Measurements from ENCODE around the gene ATP13A1.
"Not testable (repeated sequence)": the region's sequence is repeated elsewhere in the genome, so short reads cannot be mapped to it uniquely, and the experiment has no call there.

The ATP13A1 gene

DNA sequence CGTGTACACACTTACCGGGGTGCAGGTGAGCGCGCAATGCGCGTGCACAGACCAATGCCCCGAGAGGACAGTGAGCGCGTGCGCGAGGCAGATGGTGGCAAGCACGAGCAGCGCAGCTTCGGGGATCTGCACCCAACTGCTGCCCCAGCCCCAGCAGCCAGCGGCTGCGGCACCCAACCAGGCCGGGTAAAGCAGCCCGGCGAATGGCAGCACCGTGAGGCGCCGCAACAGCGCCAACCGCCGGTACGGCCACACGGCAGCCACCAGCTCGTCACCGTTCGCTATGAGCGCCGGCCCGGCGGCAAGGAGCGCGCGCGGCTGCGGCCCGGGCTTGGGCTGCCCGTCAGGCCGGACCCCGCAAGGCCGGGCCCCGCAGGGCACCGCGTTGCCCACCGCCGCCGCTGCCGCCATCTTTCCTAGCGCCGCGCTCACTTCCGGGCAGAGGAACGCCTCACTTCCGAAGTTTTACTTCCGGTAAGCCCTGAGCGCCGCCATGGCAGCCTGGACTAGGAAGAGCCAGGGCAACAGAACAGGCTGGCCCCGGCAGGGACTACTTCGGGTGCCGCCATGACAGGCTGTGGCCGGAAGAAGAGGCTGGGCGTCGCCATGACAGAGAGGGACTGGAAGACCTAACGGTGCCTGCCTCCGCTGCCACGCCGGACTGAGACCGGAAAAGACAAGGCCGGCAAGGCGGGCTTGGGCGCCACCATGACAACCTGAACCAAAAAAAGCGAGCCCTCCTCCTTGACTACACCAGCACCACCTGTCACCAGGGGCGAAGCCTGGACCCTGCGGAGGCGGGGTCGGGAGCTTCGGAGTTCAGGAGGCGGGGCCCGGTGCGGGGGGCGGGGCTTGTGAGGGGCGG, at the start of gene ATP13A1:
Gene ATP13A1 (minus strand): TSS at position 421 of the 865 bp plus-strand sequence. CDS start 10 bp downstream, at position 411.
- DNase-seq, result peak; percentile 97

DNA sequence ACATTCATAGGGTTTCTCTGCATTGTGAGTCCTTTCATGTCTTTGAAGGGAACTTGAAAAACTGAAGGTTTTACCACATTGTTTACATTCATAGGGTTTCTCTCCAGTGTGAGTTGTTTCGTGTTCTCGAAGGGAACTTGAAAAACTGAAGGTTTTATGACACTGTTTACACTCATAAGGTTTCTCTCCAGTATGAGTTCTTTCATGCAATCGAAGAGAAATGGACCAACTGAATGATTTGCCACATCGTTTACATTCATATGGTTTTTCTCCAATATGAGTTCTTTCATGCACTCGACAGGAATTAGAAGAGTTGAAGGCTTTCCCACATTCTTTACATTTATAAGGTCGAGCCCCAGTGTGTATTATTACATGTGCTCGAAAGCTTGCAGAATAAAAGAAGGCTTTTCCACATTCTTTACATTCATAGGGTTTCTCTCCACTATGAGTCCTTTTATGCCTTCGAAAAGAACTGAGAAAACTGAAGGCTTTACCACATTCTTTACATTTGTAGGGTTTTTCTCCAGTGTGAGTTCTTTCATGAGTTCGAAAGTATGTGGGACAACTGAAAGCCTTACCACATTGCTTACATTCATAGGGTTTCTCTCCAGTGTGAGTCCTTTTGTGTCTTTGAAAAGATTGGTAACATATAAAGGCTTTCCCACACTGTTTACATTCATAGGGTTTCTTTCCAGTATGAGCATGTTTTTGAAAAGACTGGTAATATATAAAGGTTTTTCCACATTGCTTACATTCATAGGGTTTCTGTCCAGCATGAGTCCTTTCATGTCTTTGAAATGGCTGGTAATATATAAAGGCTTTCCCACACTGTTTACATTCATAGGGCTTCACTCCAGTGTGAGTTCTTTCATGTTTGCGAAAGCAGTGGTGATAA, 48.7 kb upstream of the ATP13A1 start:
- DNase-seq, result no peak

DNA sequence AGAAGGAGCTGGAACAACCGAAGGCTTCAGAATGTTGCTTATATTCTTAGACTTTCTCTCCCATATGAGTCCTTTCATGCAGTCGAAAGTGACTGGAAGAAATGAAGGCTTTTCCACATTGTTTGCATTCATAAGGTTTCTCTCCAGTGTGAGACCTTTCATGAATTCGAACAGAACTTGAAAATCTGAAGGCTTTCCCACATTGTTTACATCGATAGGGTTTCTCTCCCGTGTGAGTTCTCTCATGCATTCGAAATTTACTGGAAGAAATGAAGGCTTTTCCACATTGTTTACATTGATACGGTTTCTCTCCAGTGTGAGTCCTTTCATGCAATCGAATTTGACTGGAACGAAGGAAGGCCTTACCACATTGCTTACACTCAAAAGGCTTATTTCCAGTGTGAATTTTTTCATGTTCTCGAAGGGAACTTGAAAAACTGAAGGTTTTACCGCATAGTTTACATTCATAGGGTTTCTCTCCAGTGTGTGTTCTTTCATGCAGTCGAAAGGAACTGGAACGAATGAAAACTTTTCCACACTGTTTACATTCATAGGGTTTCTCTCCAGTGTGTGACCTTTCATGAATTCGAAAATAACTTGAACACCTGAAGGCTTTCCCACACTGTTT, 47.9 kb upstream of the ATP13A1 start:
- no peak for DNase-seq

DNA sequence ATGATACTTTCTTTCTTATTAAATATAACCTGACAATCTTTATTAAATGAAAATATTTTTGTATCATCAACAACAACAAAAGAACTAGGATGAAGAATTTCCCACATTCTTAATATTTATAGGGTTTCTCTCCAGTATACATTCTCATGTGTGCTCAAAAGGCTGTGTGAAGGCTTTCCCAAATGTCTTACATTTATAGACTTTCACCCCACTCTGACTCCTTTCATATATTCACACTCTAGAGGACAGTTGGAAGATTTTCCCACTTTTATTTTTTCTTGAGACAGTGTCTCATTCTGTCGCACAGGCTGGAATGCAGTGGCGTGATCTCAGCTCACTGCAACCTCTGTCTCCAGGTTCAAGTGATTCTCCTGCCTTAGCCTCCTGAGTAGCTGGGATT, 47.0 kb upstream of the ATP13A1 start:
- no peak for DNase-seq

DNA sequence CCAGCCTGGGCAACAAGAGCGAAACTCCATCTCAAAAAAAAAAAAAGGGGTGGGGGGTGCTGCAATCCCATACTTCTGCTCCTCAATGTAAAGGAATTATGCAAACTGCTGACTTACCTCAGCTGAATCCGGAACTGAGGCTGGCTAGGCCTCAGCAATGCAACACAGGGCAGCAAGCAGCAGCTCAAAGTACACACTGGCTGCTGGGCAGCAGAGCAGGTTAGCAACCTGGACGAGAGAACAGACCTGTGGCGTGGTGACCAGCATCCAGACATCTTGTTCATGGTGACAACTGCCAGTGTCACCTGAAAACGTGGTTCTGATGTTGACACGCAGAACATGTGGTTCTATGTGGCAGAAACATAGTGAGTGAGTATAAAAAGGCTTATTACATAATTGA, 41.4 kb upstream of the ATP13A1 start:
- DNase-seq, result no peak

DNA sequence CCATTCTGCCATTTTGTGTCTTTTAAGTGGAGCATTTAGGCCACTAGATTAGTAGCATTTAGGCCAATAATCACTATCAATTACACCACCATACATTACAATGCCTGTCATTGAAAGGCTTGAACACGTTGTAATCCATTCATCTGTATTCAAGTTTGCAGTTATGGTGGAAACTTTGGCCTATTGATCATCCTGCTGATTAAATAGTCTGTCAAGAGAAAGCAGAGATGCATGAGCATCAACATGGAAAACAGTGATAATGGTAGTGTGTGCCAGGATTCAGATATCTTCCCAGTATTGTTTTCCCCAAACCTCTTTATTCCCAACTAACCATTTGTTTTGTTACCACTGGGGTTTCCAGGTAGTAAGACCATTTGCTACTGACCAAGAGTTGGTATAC, 37.0 kb upstream of the ATP13A1 start:
- DNase-seq, result not testable (repeated sequence)

DNA sequence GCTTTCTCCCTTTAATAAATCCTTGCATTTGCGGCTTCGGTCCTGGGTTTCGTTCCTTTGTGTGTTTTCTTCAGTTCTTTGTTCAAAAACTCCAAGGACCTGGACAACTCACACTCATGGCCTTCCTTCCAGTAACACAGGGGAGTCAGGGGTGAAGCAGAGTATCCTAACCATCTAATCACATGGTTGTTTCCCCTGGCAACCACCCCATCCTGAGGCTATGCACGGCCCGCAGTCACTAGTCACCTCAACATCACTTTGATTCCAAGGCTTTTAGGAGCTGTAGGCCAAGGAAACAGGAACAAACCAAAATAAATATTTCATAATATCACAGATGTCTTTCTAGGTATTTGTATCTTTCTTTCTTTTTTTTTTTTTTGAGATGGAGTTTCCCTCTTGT, 34.1 kb upstream of the ATP13A1 start:
- DNase-seq, result no peak

DNA sequence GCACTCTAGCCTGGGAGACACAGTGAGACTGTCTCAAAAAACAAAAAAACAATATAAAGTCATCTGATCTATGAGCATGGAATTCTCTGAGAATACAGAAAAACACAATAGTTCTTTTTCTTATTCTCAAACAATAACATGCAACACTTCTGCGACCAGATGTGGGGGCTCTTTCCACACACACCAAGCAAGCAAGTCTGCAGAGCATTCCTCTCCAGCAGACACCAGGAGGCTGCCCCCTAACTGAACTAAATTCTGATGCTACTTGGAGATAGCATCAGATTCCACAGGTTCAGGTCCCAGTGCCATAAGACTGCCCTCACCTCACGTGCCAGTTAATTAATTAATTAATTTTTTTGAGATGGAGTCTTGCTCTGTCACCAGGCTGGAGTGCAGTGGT, 32.9 kb upstream of the ATP13A1 start:
- DNase-seq, result no peak

DNA sequence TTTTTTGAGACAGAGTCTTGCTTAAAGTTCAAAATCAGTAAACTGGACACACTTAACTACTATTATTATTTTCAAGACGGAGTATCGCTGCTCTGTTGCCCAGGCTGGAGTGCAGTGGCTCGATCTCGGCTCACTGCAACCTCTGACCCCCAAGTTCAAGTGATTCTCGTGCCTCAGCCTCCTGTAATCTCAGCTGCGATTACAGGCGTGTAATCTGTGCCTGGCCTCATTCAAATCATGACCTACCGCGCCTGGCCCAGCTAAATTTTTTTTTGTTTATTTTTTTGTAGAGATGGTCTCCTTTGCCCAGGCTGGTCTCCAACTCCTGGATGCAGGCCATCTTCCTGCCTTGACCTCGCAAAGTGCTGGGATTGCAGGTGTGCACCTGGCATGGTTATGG, 28.2 kb upstream of the ATP13A1 start:
- DNase-seq, result no peak

DNA sequence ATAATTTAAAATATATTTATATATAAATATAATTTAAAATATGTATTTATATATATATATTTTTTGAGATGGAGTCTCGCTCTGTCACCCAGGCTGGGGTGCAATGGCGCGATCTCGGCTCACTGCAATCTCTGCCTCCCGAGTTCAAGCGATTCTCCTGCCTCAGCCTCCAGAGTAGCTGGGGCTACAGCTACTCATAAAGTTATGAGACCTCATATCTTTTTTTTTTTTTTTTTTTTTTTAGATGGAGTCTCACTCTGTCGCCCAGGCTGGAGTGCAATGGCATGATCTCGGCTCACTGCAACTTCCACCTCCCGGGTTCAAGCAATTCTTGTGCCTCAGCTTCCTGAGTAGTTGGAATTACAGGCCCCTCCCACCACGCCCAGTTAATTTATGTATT, 25.5 kb upstream of the ATP13A1 start:
- not testable (repeated sequence) for DNase-seq

DNA sequence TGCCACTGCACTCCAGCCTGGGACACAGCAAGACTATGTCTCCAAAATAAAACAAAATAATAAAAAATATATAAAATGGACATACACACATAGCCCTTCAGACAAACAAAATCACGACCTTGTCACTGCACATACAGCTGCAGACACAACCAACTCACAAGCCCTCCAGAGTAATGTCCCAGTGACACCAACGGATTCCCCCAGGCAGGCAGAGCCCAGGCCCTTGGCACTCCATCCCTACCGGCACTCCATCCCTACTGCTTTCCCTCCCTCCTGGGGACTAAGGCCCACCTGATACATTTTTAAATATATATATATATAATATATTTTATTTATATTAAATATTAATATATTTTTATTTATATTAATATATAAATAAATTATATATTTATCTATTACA, 23.6 kb upstream of the ATP13A1 start:
- DNase-seq, result no peak

DNA sequence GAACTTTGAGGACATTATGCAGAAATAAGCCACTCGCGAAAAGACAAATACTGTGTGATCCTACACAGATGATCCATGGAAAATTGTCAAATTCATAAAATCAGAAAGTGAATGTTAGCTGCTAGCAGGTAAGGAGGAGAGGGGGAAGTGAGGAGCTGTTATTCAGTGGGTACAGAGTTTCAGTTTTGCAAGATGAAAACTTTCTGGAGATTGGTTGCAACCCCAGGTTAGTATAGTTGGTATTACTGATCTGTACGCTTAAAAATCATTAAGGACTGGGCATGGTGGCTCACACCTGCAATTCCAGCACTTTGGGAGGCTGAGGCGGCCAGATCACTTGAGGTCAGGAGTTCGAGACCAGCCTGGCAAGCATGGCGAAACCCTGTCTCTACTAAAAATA, 23.1 kb upstream of the ATP13A1 start:
- DNase-seq, result no peak

DNA sequence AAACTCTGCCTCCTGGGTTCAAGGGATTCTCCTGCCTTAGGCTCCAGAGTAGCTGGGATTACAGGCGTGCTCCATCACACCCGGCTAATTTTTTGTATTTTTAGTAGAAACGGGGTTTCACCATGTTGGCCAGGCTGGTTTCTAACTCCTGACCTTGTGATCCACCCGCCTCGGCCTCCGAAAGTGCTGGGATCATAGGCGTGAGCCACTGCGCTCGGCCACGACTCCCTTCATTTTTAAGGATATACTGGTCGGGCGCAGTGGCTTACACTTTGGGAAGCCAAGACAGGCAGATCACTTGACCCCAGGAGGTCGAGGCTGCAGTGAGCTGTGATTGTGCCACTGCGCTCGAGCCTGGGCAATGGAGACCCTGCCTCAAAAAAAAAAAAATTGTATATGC, 22.6 kb upstream of the ATP13A1 start:
- not testable (repeated sequence) for DNase-seq

DNA sequence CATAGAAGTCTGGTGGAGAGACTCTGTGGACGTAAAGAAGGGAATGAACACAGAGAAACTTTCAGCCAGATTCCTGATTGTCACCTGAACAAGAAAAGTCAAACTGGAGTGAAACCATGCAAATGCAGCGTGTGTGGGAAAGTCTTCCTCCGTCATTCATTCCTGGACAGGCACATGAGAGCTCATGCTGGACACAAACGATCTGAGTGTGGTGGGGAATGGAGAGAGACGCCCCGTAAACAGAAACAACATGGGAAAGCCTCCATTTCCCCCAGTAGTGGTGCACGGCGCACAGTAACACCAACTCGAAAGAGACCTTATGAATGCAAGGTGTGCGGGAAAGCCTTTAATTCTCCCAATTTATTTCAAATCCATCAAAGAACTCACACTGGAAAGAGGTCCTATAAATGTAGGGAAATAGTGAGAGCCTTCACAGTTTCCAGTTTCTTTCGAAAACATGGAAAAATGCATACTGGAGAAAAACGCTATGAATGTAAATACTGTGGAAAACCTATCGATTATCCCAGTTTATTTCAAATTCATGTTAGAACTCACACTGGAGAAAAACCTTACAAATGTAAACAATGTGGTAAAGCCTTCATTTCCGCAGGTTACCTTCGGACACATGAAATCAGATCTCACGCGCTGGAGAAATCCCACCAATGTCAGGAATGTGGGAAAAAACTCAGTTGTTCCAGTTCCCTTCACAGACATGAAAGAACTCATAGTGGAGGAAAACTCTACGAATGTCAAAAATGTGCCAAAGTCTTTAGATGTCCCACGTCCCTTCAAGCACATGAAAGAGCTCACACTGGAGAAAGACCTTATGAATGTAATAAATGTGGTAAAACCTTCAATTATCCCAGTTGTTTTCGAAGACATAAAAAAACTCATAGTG, 15.9 kb upstream of the ATP13A1 start:
- no peak for DNase-seq

DNA sequence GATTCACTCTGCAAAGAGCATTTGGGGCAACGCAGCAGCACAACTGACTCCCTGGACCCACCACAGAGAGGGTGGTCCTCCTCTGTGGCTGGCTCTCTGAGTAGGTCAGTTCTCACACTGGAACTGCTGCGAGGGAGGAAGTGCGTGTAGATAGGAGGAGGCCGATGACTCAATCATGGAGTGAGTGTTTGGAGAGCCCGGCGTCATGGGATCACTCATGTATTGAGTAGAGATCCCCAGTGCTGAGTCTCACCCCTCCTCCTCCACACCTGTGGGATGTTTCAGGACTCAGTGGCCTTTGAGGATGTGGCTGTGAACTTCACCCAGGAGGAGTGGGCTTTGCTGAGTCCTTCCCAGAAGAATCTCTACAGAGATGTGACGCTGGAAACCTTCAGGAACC, 14.1 kb upstream of the ATP13A1 start:
- no peak for DNase-seq

DNA sequence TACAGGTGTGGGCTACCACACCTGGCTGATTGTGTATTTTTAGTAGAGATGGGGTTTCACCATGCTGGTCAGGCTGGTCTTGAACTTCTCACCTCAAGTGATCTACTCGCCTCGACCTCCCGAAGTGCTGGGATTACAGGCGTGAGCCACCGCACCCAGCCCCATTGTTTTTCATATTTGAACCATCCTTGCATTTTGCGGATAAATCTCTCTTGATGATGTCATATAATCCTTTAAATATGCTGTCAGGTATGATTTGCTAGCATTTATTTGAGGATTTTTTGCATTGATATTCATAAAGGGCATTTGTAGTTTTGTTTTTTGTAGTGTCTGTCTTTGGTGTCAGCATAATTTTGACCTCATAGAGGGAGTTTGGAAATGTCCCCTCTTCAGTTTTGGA, 10.8 kb upstream of the ATP13A1 start:
- DNase-seq, result no peak

DNA sequence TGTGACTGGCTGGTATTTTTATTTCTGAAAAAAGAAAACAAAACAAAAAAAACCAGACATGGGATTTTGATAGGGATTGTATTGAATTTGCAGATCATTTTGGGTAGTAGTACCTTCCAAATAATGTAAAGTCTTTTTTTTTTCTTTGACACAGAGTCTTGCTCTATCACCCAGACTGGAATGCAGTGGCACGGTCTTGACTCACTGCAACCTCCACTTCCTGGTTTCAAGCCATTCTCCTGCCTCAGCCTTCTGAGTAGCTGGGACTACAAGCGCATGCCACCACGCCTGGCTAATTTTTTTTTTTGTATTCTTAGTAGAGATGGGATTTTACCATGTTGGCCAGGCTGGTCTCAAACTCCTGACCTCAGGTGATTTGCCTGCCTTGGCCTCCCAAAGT, 9.3 kb upstream of the ATP13A1 start:
- DNase-seq, result no peak

DNA sequence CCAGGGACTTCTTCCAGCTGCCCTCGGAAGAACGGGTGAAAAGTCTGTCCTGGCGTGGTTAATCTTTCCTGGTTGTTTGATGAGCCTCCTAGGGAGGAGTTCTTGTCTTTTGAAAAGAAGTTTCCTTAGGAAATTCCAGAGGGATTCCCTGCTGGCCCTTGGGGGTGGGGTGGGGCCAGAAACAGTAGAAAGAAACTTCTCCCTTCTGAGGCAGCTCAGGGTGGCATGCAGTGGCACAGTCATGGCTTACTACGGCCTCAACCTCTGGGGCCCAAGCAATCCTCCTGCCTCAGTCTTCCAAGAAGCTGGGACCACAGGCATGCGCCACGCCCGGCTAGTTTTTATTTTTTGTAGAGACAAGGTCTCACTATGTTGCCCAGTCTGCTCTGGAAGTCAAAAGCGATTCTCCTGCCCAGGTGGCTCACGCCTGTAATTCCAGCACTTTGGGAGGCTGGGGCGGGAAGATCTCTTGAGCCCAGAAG, 6.6 kb upstream of the ATP13A1 start:
- no peak for DNase-seq

DNA sequence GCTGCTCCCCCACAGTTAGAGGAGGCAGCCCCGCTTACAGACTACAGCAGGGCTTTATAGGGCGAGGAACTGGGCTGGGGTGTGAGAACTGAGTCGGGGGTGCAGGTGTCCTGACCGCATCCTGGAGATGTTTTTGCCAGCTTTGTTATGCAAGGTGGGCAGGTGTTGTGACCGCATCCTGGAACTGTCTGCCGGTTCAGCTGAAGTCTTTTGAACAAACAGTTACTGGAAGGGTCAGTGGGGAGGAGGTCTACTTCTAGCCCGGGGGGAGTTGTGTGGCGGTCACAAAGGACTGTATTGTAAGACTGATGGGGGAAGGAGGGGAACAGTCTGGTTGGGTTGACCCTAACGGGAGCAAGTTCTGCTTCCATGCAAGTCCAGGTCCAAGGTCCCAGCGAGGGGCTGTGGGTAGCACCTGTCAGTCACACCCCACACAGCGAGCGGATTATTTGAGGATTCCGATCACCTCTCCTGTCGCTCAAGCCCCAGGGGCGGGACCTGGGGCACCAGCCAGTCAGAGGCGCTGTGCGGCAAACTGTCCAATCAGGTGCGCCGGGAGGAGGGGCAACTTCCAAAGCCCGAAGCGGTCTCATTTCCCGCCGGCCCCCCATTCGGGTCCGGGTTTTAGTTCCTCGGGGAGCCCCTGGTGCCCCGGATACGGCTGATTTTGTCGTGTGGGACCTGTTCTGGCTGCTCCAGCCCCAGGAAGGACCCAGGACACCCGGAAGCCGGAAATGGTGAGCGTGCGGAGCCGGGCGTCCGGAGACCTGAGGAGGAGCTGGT, 4.9 kb upstream of the ATP13A1 start, which contains the start of gene ZNF101:
Gene ZNF101 (plus strand): TSS at position 610 of the 783 bp plus-strand sequence. CDS start 125 bp downstream, at position 735.
- peak; percentile 96 for DNase-seq

DNA sequence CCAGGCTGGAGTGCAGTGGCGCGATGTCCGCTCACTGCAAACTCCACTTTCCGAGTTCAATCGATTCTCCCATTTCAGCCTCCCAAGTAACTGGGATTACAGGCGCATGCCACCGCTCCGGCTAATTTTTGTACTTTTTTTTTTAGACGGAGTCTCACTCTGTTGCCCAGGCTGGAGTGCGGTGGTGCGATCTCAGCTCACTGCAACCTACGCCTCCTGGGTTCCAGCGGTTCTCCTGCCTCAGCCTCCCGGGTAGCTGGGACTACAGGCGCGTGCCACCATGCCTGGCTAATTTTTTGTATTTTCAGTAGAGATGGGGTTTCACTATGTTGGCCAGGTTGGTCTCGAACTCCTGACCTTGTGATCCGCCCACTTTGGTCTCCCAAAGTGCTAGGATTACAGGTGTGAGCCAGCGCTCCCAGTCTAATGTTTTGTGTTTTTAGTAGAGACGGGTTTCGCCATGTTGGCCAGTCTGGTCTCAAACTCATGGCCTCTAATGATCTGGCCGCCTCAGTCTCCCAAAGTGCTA, 2.0 kb upstream of the ATP13A1 start:
- DNase-seq, result not testable (repeated sequence)

DNA sequence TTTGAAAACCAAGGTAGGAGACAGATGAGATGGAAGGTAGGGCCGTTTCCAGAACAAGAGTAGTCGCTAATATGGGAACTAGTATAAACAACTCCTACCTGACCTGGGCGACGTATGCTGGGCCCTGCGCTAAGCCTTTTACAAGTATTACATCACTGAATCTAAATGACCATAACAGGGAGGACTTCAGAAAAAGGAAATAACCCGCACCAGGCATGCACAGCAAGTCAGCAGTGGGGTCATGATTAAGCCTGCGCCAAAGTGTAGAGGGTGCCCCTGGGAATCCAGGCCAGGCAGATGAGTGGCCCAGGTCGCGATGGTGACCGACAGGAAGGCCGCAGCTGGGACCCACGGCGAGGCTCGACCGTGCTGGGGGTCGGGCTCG, 613 bp downstream of the ATP13A1 start:
- DNase-seq, result no peak

Data from CD4-positive, alpha-beta T cell treated with Interleukin-10 for 1 hour (primary cell).